Measurements from ENCODE around the gene POU2F2.

DNA sequence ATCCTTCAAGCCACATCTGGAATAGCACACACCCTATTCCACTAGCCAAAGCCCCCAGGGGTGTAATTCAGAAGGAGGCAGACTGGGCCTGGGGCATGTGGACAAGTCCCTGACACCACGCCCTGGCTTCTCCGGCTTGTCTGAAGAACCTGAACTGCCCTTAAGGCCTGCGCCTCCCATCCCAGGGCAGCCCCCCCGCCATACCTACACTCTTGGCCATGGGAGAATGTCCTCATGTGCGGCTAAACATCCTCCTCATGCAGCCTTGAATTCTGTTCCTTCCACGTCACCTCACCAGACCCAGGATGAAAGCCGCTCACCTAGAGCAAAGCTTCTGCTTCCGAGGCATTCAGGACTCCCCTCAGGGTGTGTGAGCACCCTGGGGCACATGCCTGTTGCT is 24.3 kb upstream of the POU2F2 start:
- TF ChIP-seq POLR2AphosphoS5 (IDR thresholded peaks at IDR 0.05; ENCODE audit: borderline replicate concordance, low read depth, low read length), result no peak
- no peak for TF ChIP-seq EZH2 (IDR thresholded peaks at IDR 0.05)
- no peak for TF ChIP-seq FOXP2 (optimal IDR thresholded peaks at IDR 0.05; ENCODE audit: control extremely low read depth, extremely low read length, insufficient read depth)
